CD4-positive, alpha-beta T cell (primary cell): ENCODE measurements around the gene HS3ST5. TPM values are rescaled to one million over a fixed set of nuclear protein-coding genes. Genes with fewer than 3 reads are reported as not detected.

Experiments used
- ATAC-seq: fragments of 200-7000 bp; cut with Tn5 transposase; one replicate; pipeline ENCODE4 v1.10.0; 2022; ENCODE audit warnings: mild to moderate bottlenecking; ENCODE audit not compliant: poor library complexity
- CTCF ChIA-PET: fragments of 350-600 bp; sonication (Branson Sonifier 250); formaldehyde crosslinking; loops from one replicate; lab custom pipeline; 2021; ENCODE audit warnings: antibody characterized with exemption, inconsistent platforms; lab: Charles Lee
- POLR2A ChIA-PET: fragments of 350-600 bp; sonication (Branson Sonifier 250); formaldehyde crosslinking; loops from one replicate; lab custom pipeline; 2021; ENCODE audit warnings: antibody characterized with exemption, inconsistent platforms; lab: Charles Lee
- DNase-seq, 14 experiments: peaks; one replicate each; pipeline ENCODE4 v3.0.0-alpha.2; 2013 to 2020; ENCODE audit warnings: mixed read lengths in 2 of 14
- H3K27ac ChIP-seq, 2 donors: one replicate each; pipeline versions ENCODE4 v1.5.1 to v1.7.0; 2013; ENCODE audit warnings: low read length in 2 of 2, low read depth in 1 of 2, mild to moderate bottlenecking in 1 of 2
- H3K27me3 ChIP-seq, 2 experiments: 1 replicate in 1 of 2; 2 replicates in 1 of 2; pipeline versions ENCODE4 v1.6.1 to v1.7.0; 2013; ENCODE audit warnings: low read length in 2 of 2, control low read depth in 1 of 2, mild to moderate bottlenecking in 1 of 2, moderate library complexity in 1 of 2; ENCODE audit not compliant: insufficient read depth in 2 of 2, control insufficient read depth in 1 of 2
- H3K36me3 ChIP-seq: one replicate; pipeline ENCODE4 v1.6.1; 2013; ENCODE audit warnings: low read length, control low read depth; ENCODE audit not compliant: insufficient read depth
- H3K4me1 ChIP-seq: one replicate; pipeline ENCODE4 v1.6.1; 2013; ENCODE audit warnings: low read length, control low read depth; ENCODE audit not compliant: insufficient read depth
- H3K4me3 ChIP-seq: one replicate; pipeline ENCODE4 v1.5.1; 2013; ENCODE audit warnings: mild to moderate bottlenecking, low read length, moderate library complexity
- H3K9me3 ChIP-seq, 2 experiments: 1 replicate in 1 of 2; 2 replicates in 1 of 2; pipeline versions ENCODE4 v1.6.1 to v1.7.0; 2013; ENCODE audit warnings: low read length in 2 of 2, mild to moderate bottlenecking in 2 of 2, control low read depth in 1 of 2, moderate library complexity in 1 of 2; ENCODE audit not compliant: control insufficient read depth in 1 of 2, insufficient read depth in 1 of 2
- H3K27ac Mint-ChIP-seq: one replicate; pipeline ENCODE4 v1.8.0; 2020; ENCODE audit warnings: mixed read lengths
- H3K27me3 Mint-ChIP-seq: one replicate; pipeline ENCODE4 v1.8.0; 2021; ENCODE audit warnings: mixed read lengths
- H3K36me3 Mint-ChIP-seq: one replicate; pipeline ENCODE4 v1.8.0; 2021; ENCODE audit warnings: low read depth, mixed read lengths
- H3K4me1 Mint-ChIP-seq: one replicate; pipeline ENCODE4 v1.8.0; 2021; ENCODE audit warnings: low read depth, mixed read lengths
- H3K4me3 Mint-ChIP-seq: one replicate; pipeline ENCODE4 v1.8.0; 2020; ENCODE audit warnings: mild to moderate bottlenecking, mixed read lengths
- H3K9me3 Mint-ChIP-seq: one replicate; pipeline ENCODE4 v1.8.0; 2020; ENCODE audit warnings: mixed read lengths
- intact Hi-C, 2 experiments: fragments of 100-400 bp; cut with DNase I in 1 of 2; cut with micrococcal nuclease in 1 of 2; formaldehyde crosslinking; loops; one replicate each; pipeline versions ENCODE4 v1.15.1 to v1.9.0; 2023 to 2025; cut with DNase I, micrococcal nuclease
- total RNA-seq, 174 experiments: library from RNA in 2 of 174; stranded (reverse) in 2 of 174; gene quantifications; one replicate each; pipeline ENCODE4 v1.2.3 and lab custom pipeline; 2021 to 2026
- TF ChIP-seq, protein P1 (sequence below): fragments of 200-600 bp; IDR thresholded peaks from one replicate; pipeline ENCODE4 v1.8.0; 2022; ENCODE audit warnings: antibody characterized with exemption, mild to moderate bottlenecking

HS3ST5 gene
- total RNA-seq, 2 experiments from 2014 or later, result not detected

DNA sequence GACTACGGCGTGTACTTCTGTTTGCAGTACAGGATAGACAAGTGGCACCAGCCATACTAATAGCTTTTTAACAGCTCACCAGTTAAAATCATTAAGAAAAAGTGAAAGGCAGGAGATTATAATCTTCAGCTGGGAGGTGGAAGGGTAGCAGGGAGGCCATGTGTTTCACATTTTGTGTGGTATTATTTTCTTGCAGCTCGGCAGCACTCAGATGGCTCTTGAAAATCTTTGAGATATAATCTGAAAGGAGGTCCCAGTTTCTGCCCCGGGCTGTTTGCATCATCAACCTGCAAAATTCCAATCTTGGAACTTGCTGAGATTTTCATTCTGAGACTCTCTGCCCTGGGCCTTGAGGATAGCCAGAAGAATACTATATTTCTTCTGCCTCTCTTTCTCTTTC is 284.4 kb downstream of the HS3ST5 start:
- Mint-ChIP-seq H3K4me1 (no peaks in the 10 kb centered on the region), H3K27me3 (peaks cover 14% of the 10 kb centered on the region), H3K9me3 (no peaks in the 10 kb centered on the region), H3K4me3 (no peak overlapping the region), H3K36me3 (no peaks in the 10 kb centered on the region), H3K27ac (no peak overlapping the region)
- intact Hi-C loops, result no loop called here
- ChIA-PET POLR2A (no interaction called here), CTCF (no interaction called here)
- Histone ChIP-seq H3K36me3 (no peaks in the 10 kb centered on the region), H3K4me3 (no peak overlapping the region), H3K27ac (no peak overlapping the region), H3K4me1 (no peaks in the 10 kb centered on the region), H3K9me3 (no peaks in the 10 kb centered on the region), H3K27me3 (peaks cover 0 to 7% of the 10 kb centered on the region in 2 experiments)
- ATAC-seq, result no peak
- TF ChIP-seq, protein P1, sequence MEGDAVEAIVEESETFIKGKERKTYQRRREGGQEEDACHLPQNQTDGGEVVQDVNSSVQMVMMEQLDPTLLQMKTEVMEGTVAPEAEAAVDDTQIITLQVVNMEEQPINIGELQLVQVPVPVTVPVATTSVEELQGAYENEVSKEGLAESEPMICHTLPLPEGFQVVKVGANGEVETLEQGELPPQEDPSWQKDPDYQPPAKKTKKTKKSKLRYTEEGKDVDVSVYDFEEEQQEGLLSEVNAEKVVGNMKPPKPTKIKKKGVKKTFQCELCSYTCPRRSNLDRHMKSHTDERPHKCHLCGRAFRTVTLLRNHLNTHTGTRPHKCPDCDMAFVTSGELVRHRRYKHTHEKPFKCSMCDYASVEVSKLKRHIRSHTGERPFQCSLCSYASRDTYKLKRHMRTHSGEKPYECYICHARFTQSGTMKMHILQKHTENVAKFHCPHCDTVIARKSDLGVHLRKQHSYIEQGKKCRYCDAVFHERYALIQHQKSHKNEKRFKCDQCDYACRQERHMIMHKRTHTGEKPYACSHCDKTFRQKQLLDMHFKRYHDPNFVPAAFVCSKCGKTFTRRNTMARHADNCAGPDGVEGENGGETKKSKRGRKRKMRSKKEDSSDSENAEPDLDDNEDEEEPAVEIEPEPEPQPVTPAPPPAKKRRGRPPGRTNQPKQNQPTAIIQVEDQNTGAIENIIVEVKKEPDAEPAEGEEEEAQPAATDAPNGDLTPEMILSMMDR, result no peak
- DNase-seq, result no peak

DNA sequence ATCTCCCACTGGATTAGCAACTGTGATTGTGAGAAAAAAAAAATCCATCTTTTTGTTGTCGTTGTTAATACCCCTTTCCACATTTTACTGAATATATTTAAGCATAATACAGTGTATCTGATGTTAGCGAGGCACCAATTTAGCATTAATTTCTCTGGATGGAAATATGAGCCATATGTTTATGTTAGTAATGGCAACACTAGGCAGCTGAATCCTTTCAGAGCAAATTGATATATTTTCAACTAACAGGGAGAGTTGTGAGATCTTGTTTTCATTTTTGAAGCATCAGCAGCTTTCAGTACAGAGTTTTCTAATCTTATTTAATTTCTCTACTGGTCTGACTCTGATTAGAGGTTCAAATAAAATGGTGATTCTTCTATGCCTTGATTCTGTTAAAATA is 287.1 kb downstream of the HS3ST5 start:
- no peaks in the 10 kb centered on the region for H3K36me3 Mint-ChIP-seq
- Histone ChIP-seq H3K4me1 (no peaks in the 10 kb centered on the region), H3K36me3 (no peaks in the 10 kb centered on the region), H3K27ac (no peak overlapping the region), H3K9me3 (no peaks in the 10 kb centered on the region), H3K27me3 (no peaks in the 10 kb centered on the region), H3K4me3 (no peak overlapping the region)
- ATAC-seq (no peak), DNase-seq (no peak)
- H3K9me3 Mint-ChIP-seq, result no peaks in the 10 kb centered on the region
- TF ChIP-seq, protein P1, result no peak
- ChIA-PET POLR2A (no interaction called here), CTCF (no interaction called here)
- no peak overlapping the region for H3K4me3 Mint-ChIP-seq
- H3K27me3 Mint-ChIP-seq, result peaks cover 8% of the 10 kb centered on the region
- no peak overlapping the region for H3K27ac Mint-ChIP-seq
- intact Hi-C loops, result no loop called here
- no peaks in the 10 kb centered on the region for H3K4me1 Mint-ChIP-seq

DNA sequence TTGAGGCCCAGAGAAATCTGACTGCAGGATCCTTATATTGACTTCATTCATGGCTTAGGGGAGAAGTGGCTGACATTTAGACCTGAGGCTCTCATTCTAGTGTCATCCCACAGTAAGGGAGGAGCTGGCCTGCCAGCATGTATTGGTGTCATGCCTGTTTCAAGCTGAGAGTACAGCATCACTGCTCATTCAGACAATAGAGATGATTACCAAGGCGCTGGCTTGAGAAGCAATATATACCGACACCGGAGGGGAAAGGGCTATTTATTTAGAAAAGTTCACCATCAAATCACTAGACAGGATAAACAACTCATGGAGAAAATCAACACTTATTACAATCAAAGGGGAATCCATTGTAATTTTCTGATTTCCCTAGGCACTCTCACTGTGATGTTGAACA is 287.5 kb downstream of the HS3ST5 start:
- no peak for ATAC-seq
- CTCF ChIA-PET, result no interaction called here

More for the DNA sequence above, 287.5 kb downstream of the HS3ST5 start:
- no peak for DNase-seq
- no peaks in the 10 kb centered on the region for H3K4me1 Mint-ChIP-seq
- H3K4me1 ChIP-seq, result no peaks in the 10 kb centered on the region
- H3K9me3 Mint-ChIP-seq, result no peaks in the 10 kb centered on the region
- no peaks in the 10 kb centered on the region for H3K27me3 ChIP-seq
- H3K4me3 ChIP-seq, result no peak overlapping the region
- H3K36me3 ChIP-seq, result no peaks in the 10 kb centered on the region
- POLR2A ChIA-PET, result no interaction called here
- TF ChIP-seq, protein P1, result no peak
- peaks cover 5% of the 10 kb centered on the region for H3K27me3 Mint-ChIP-seq
- intact Hi-C loops, result no loop called here
- H3K36me3 Mint-ChIP-seq, result no peaks in the 10 kb centered on the region
- H3K27ac Mint-ChIP-seq, result no peak overlapping the region
- no peak overlapping the region for H3K27ac ChIP-seq
- no peak overlapping the region for H3K4me3 Mint-ChIP-seq
- no peaks in the 10 kb centered on the region for H3K9me3 ChIP-seq
